B cell (primary cell): Measurements from ENCODE around the gene PPP1R27. TPM values are rescaled to one million over a fixed set of nuclear protein-coding genes. Genes with fewer than 3 reads are reported as not detected.
A peak's percentile ranks its signal among the peaks of the same experiment; 100 is the strongest.

Experiments
- ATAC-seq: fragments of 200-7000 bp; cut with Tn5 transposase; one replicate; pipeline ENCODE4 v1.10.0; 2021; ENCODE audit warnings: low read depth, mild to moderate bottlenecking, moderate number of reproducible peaks, moderate library complexity
- CTCF ChIA-PET: fragments of 350-600 bp; sonication (Branson Sonifier 250); formaldehyde crosslinking; loops from one replicate; lab custom pipeline; 2021; ENCODE audit warnings: antibody characterized with exemption, inconsistent platforms; lab: Charles Lee
- POLR2A ChIA-PET: fragments of 350-600 bp; sonication (Branson Sonifier 250); formaldehyde crosslinking; loops from one replicate; lab custom pipeline; 2021; ENCODE audit warnings: antibody characterized with exemption; lab: Charles Lee
- DNase-seq: peaks from one replicate; pipeline ENCODE4 v3.0.0; 2013
- H2AFZ ChIP-seq: 2 replicates; pipeline ENCODE4 v1.6.1; 2012; ENCODE audit warnings: mild to moderate bottlenecking, low read depth, low read length; ENCODE audit not compliant: insufficient read depth, poor library complexity, severe bottlenecking
- H3K27ac ChIP-seq, 2 donors: 1 replicate in 1 of 2; 2 replicates in 1 of 2; pipeline ENCODE4 v1.5.1; 2012 to 2013; ENCODE audit warnings: low read length in 2 of 2, mild to moderate bottlenecking in 2 of 2, moderate library complexity in 1 of 2
- H3K27me3 ChIP-seq, 4 experiments: fragments of 200-600 bp in 1 of 4; sonication (generic) in 1 of 4; replicated peaks in 1 of 4; 1 replicate in 2 of 4; 2 replicates in 2 of 4; pipeline versions ENCODE4 v1.6.1 to v1.7.0; 2013 to 2016; ENCODE audit warnings: low read length in 3 of 4, mild to moderate bottlenecking in 2 of 4, mixed read lengths in 1 of 4, moderate library complexity in 1 of 4; ENCODE audit not compliant: insufficient read depth in 4 of 4, control insufficient read depth in 3 of 4; ENCODE audit errors: control extremely low read depth in 1 of 4
- H3K36me3 ChIP-seq, 2 experiments: replicated peaks in 1 of 2; 1 replicate in 1 of 2; 2 replicates in 1 of 2; pipeline versions ENCODE4 v1.6.1 to v1.7.1; 2013; ENCODE audit warnings: low read length in 1 of 2; ENCODE audit not compliant: insufficient read depth in 2 of 2, control insufficient read depth in 1 of 2; ENCODE audit errors: control extremely low read depth in 1 of 2, extremely low read depth in 1 of 2
- H3K4me1 ChIP-seq, 2 donors: fragments of 200-600 bp in 1 of 2; sonication (generic) in 1 of 2; 1 replicate in 1 of 2; 2 replicates in 1 of 2; pipeline versions ENCODE4 v1.5.1 to v1.6.1; 2013 to 2017; ENCODE audit warnings: low read length in 2 of 2; ENCODE audit not compliant: control insufficient read depth in 2 of 2, insufficient read depth in 2 of 2
- H3K4me2 ChIP-seq: replicated peaks from 2 replicates; pipeline ENCODE3; 2012; ENCODE audit warnings: mild to moderate bottlenecking, low read depth, low read length; ENCODE audit not compliant: poor library complexity, severe bottlenecking
- H3K4me3 ChIP-seq, 5 experiments: fragments of 200-600 bp in 1 of 5; sonication (generic) in 1 of 5; 1 replicate in 3 of 5; 2 replicates in 2 of 5; pipeline versions ENCODE4 v1.5.1 to v1.7.0; 2011 to 2016; ENCODE audit warnings: low read length in 4 of 5, mild to moderate bottlenecking in 4 of 5, low read depth in 2 of 5, control low read depth in 1 of 5, moderate library complexity in 1 of 5; ENCODE audit not compliant: insufficient read depth in 1 of 5; ENCODE audit errors: control extremely low read depth in 1 of 5, extremely low read depth in 1 of 5
- H3K79me2 ChIP-seq: fragments of 200-600 bp; sonication (generic); one replicate; pipeline ENCODE4 v1.6.0; 2016; ENCODE audit warnings: low read length; ENCODE audit not compliant: control insufficient read depth, insufficient read depth
- H3K9ac ChIP-seq: fragments of 200-600 bp; sonication (generic); 2 replicates; pipeline ENCODE4 v1.6.1; 2017; ENCODE audit warnings: mild to moderate bottlenecking, low read length, moderate library complexity
- H3K9me3 ChIP-seq, 3 donors: one replicate each; pipeline versions ENCODE4 v1.6.1 to v1.7.1; 2013; ENCODE audit warnings: low read length in 2 of 3; ENCODE audit not compliant: control insufficient read depth in 2 of 3, insufficient read depth in 1 of 3; ENCODE audit errors: control extremely low read depth in 1 of 3
- H4K20me1 ChIP-seq: 2 replicates; pipeline ENCODE4 v1.6.0; 2012; ENCODE audit warnings: mild to moderate bottlenecking, low read length; ENCODE audit not compliant: insufficient read depth, control insufficient read depth, poor library complexity, severe bottlenecking
- H3K27ac Mint-ChIP-seq: one replicate; pipeline ENCODE4 v1.8.0; 2021; ENCODE audit warnings: mixed read lengths
- H3K27me3 Mint-ChIP-seq: one replicate; pipeline ENCODE4 v1.8.0; 2021; ENCODE audit warnings: mixed read lengths
- H3K4me1 Mint-ChIP-seq: one replicate; pipeline ENCODE4 v1.8.0; 2021; ENCODE audit warnings: mixed read lengths
- H3K4me3 Mint-ChIP-seq: one replicate; pipeline ENCODE4 v1.8.0; 2021; ENCODE audit warnings: mixed read lengths
- H3K9me3 Mint-ChIP-seq: one replicate; pipeline ENCODE4 v1.8.0; 2022; ENCODE audit warnings: mixed read lengths; ENCODE audit not compliant: insufficient read depth
- CTCF ChIP-seq: fragments of 200-600 bp; IDR thresholded peaks from one replicate; pipeline ENCODE4 v1.8.0; 2022; ENCODE audit warnings: antibody characterized with exemption, mild to moderate bottlenecking
- EZH2 ChIP-seq: IDR thresholded peaks from 2 replicates; pipeline ENCODE4 v1.6.1; 2012; ENCODE audit warnings: borderline replicate concordance, low read depth, mild to moderate bottlenecking, moderate library complexity, low read length; ENCODE audit not compliant: insufficient read depth, poor library complexity, severe bottlenecking
- WGBS: methylation state at CpG from one replicate; pipeline ENCODE4 v1.1.5; 2013; ENCODE audit warnings: missing lambda C conversion rate; ENCODE audit not compliant: insufficient coverage; 5-methylcytosine and 5-hydroxymethylcytosine counted together
- intact Hi-C: fragments of 100-400 bp; cut with micrococcal nuclease; formaldehyde crosslinking; loops from one replicate; pipeline ENCODE4 v1.10.0; 2022
- polyA plus RNA-seq: library from polyadenylated mRNA; depleted of rRNA; stranded (reverse); fragments of >200 nt; gene quantifications from 2 replicates; pipeline ENCODE4 v1.2.3, GENCODE V29; 2012
- total RNA-seq, 2 donors: library from RNA; stranded (reverse); fragments of 120-200 nt in 1 of 2; gene quantifications; 1 replicate in 1 of 2; 2 replicates in 1 of 2; pipeline versions ENCODE4 v1.2.3 to v1.2.4, GENCODE V29; 2013 to 2022

The PPP1R27 gene
- total and polyA plus RNA-seq, 2 donors (not counting 1 experiment from before 2014, with no cell fraction given) = not detected

- CTCF ChIA-PET = interaction anchor here (0.7 to 1.8 kb wide), 4 partner anchors 13 to 288 kb away, joined by 3 to 6 read pairs (median 4); no protein-coding TSS in a partner anchor
- H3K27ac Mint-ChIP-seq = peak overlapping the region; percentile 20
- Histone ChIP-seq H3K4me1 (peaks cover 10 to 14% of the 10 kb centered on the region in 2 donors), H4K20me1 (peaks cover 57% of the 10 kb centered on the region), H3K27me3 (no peaks in the 10 kb centered on the region), H3K4me2 (no peak overlapping the region), H3K79me2 (peaks cover 50% of the 10 kb centered on the region), H3K9me3 (no peaks in the 10 kb centered on the region), H2AFZ (no peak overlapping the region), H3K27ac (no peak overlapping the region), H3K9ac (no peak overlapping the region), H3K36me3 (peaks cover 4 to 50% of the 10 kb centered on the region in 2 experiments), H3K4me3 (no peak overlapping the region)
- DNase-seq (no peak), ATAC-seq (no peak)
- POLR2A ChIA-PET = interaction anchor here (0.5 to 0.7 kb wide), 5 partner anchors 18 to 298 kb away, joined by 3 to 13 read pairs (median 5); partner anchors contain the start of gene LRRC45
- WGBS = 97% methylated on average over 20 of the region's 29 CpGs
- H3K9me3 Mint-ChIP-seq = no peaks in the 10 kb centered on the region
- TF ChIP-seq EZH2 (no peak), CTCF (no peak)
- intact Hi-C loops = no loop called here
- H3K4me1 Mint-ChIP-seq = peaks cover 9% of the 10 kb centered on the region
- H3K4me3 Mint-ChIP-seq = no peak overlapping the region
- no peaks in the 10 kb centered on the region for H3K27me3 Mint-ChIP-seq
Observed at GRCh38 chr17:81854974-81855774, 20.3 kb upstream of the PPP1R27 start.

DNA sequence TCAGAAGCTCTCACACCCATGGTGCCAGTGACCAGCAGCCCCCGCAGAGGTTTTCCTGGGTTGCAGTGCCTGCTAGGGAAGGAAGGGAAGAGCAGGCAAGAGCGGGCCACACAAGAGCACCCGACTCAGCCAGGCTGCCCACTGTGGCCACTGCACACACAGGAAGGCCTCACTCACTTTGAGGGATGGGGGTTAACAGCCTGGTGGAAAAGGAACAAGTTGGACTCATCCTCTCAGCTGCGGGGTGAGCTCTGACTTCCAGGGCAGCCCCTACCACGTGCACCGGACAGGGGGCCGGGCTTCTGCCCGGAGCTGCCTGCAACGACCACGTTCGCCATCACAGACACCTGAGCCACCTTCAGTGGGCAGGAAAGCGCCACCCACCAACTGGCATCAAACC is 17.4 kb upstream of the PPP1R27 start:
- Mint-ChIP-seq H3K27ac (no peak overlapping the region), H3K27me3 (no peaks in the 10 kb centered on the region), H3K4me3 (no peak overlapping the region), H3K4me1 (no peaks in the 10 kb centered on the region), H3K9me3 (no peaks in the 10 kb centered on the region)
- ATAC-seq = no peak
- H3K9ac ChIP-seq = no peak overlapping the region
- 98% methylated on average over 12 of the region's 12 CpGs for WGBS
- no peaks in the 10 kb centered on the region for H3K4me1 ChIP-seq
- no peaks in the 10 kb centered on the region for H3K9me3 ChIP-seq
- H3K36me3 ChIP-seq = peaks cover 4 to 37% of the 10 kb centered on the region in 2 experiments
- no peak overlapping the region for H3K4me2 ChIP-seq
- H3K27ac ChIP-seq = no peak overlapping the region
- H3K79me2 ChIP-seq = peaks cover 20% of the 10 kb centered on the region
- no peaks in the 10 kb centered on the region for H3K27me3 ChIP-seq
- TF ChIP-seq EZH2 (no peak), CTCF (no peak)
- peaks cover 37% of the 10 kb centered on the region for H4K20me1 ChIP-seq
- ChIA-PET CTCF (no interaction called here), POLR2A (no interaction called here)
- intact Hi-C loops = no loop called here
- DNase-seq = no peak
- no peak overlapping the region for H2AFZ ChIP-seq
- no peak overlapping the region for H3K4me3 ChIP-seq
